Stimulated activated CD4-positive, alpha-beta T cell treated with anti-CD3 and anti-CD28 coated beads, Interleukin-4, amount 100 ng/mL, for 4 hours (primary cell): ENCODE measurements around the gene CDKN2D.

Experiments used
- DNase-seq, 2 experiments: peaks; one replicate each; pipeline ENCODE4 v3.0.0-alpha.2; 2020

The CDKN2D gene

GRCh38 chr19:10519421-10519820, 49.4 kb downstream of the CDKN2D start:
- no peak for DNase-seq

DNA sequence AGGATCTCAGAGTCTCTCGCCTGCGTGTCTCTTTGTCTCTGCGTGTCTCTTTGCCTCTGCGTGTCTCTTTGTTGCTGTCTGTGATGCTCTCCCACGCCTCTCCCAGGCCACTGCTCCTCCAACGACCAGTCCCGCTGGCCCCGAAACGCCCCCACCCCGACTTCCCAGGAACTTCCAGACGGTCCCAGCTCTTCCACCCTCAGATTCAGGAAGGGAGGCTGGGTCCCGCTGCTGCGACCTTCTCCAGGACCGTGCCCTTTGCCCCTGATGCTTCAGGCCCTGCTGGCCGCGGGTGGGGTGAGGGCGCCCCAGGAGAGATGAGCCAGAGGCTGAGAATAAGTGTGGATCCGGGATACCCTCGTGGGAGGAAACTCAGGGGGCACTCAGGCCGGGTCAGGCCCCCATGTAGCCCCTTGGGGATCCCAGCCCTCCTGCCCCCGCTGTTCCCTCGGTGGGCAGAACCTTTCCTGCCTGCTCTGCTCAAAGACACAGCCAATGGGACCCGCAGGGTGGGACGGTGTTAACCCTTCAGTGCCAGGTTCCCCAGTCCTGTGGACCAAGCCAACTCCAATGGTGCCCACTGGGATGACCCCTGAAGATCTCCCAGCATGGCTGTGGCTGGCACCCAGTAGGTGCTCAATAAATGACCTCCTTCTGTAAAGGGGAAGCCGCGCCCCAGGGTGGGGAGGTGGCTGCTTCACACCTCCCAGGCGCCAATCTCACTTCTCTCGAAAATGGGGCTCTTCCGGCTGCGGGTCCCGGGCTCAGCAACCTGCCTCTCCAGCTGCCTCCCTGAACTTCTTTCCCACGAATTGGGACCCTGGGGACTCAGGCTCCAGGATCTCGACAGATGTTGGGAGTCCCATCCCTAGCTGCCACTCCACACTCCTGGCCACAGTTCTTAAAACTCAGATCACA, 50.1 kb downstream of the CDKN2D start:
- DNase-seq, result no peak

- DNase-seq, result no peak
These were observed 50.9 kb downstream of the CDKN2D start for GRCh38 chr19:10517760-10518443.

DNA sequence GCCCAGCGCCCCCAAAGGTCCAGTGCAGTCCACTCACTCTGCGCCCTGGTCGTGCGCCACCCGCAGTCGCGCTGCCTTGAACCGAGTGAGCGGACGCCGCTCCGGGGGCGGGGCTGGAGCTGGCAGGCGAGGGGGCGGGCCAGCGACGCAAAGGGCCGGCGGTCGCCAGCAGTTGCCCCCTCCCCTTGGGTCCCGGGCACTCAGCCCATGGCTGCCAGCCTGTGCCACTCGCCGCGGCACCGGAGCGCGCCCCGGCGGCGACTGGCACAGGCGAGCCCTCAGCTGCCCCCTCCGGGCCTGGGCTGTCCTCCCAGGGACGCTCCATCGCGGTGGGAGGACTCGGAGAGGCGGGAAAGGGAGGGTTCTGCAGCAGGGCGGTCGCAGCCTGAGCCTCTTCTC, 51.4 kb downstream of the CDKN2D start, which contains the start of gene S1PR5:
Gene S1PR5 (minus strand): TSS at position 87 of the 399 bp plus-strand sequence. CDS start 2,436 bp downstream, outside the sequence.
- no peak for DNase-seq

DNA sequence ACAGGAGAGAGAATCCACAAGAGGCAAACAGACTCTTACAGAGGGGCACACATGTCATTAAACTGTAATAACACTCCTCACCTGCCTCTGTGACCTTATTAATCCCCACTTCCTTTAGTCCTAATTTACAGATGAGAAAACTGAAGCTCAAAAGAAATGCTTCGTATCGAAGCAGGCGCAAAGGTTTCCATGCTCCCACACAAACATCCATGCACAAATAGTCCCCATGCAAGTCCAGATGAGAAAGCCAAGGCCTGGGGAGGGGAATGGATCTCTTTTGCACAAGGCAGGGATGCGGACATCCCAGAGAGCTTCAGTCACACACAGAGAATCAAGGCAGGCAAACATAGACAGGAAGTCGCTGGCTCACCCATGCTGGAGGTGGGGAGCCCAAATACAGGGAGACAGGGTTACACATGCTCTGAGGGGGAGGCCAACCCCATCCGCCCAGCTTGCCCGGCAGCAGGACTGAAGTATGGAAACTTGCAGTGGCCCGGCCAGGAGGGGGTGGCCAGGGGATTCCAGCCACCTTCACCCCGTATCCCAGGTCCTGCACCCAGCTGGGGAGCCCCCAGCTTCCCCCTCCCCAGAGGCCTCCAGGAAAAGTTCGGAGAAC, 52.0 kb downstream of the CDKN2D start:
- DNase-seq, result no peak
